ENCODE measurements around the gene KRTAP1-4. TPM values are rescaled to one million over a fixed set of nuclear protein-coding genes. Genes with fewer than 3 reads are reported as not detected.
"Not testable (repeated sequence)": the region's sequence is repeated elsewhere in the genome, so short reads cannot be mapped to it uniquely, and the experiment has no call there.

KRTAP1-4 gene
- total RNA-seq, 6 experiments from 2014 or later: not detected

DNA sequence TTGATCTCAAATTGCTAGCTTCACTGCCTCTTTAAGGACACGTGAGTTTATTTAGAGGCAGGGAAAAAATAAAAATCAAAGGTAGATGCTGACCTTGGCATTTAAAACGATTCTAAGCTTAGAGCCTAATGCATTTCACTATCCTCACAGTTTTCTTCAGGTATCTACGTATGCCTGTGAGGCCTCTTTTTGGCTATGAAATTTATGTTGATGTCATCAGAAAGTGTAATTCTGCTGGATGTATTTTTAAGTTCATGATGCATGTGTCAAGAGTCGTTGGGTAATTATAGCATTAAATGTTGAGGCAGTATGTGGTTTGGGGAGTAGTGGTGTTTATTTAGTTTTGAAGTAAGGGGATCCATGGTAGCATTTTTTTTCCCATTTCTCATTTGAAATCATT, 26.1 kb downstream of the KRTAP1-4 start:
- DNase-seq: no peak
- Histone ChIP-seq H3K4me1 (no peaks in the 10 kb centered on the region), H3K4me3 (no peak overlapping the region), H3K27me3 (no peaks in the 10 kb centered on the region), H3K36me3 (no peaks in the 10 kb centered on the region), H3K27ac (no peak overlapping the region), H3K9me3 (no peaks in the 10 kb centered on the region)
- no peak for ATAC-seq
- WGBS (ENCODE audit: insufficient coverage, low coverage, low lambda C conversion rate, missing lambda C conversion rate): 33% methylated on average over 4 of the region's 4 CpGs
- intact Hi-C loops (cut with DNase I): no loop called here
- TF ChIP-seq, protein P1, sequence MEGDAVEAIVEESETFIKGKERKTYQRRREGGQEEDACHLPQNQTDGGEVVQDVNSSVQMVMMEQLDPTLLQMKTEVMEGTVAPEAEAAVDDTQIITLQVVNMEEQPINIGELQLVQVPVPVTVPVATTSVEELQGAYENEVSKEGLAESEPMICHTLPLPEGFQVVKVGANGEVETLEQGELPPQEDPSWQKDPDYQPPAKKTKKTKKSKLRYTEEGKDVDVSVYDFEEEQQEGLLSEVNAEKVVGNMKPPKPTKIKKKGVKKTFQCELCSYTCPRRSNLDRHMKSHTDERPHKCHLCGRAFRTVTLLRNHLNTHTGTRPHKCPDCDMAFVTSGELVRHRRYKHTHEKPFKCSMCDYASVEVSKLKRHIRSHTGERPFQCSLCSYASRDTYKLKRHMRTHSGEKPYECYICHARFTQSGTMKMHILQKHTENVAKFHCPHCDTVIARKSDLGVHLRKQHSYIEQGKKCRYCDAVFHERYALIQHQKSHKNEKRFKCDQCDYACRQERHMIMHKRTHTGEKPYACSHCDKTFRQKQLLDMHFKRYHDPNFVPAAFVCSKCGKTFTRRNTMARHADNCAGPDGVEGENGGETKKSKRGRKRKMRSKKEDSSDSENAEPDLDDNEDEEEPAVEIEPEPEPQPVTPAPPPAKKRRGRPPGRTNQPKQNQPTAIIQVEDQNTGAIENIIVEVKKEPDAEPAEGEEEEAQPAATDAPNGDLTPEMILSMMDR (IDR thresholded peaks at IDR 0.05): no peak
- no peak for TF ChIP-seq POLR2A (IDR thresholded peaks at IDR 0.05)

- 35% methylated on average over 5 of the region's 5 CpGs for WGBS (ENCODE audit: insufficient coverage, low coverage, low lambda C conversion rate, missing lambda C conversion rate)
- intact Hi-C loops (cut with DNase I): no loop called here
- Histone ChIP-seq H3K36me3 (no peaks in the 10 kb centered on the region), H3K9me3 (no peaks in the 10 kb centered on the region), H3K27me3 (peaks cover 0 to 3% of the 10 kb centered on the region in 2 donors), H3K4me1 (no peaks in the 10 kb centered on the region), H3K27ac (no peak overlapping the region), H3K4me3 (no peak overlapping the region)
- TF ChIP-seq, protein P1 (IDR thresholded peaks at IDR 0.05): no peak
- TF ChIP-seq POLR2A (IDR thresholded peaks at IDR 0.05): no peak
- no peak for ATAC-seq
- no peak for DNase-seq
Observed at GRCh38 chr17:41002814-41003213, 27.2 kb downstream of the KRTAP1-4 start.

- intact Hi-C loops (cut with DNase I): no loop called here
- DNase-seq (no peak), ATAC-seq (no peak)
- TF ChIP-seq, protein P1 (IDR thresholded peaks at IDR 0.05): no peak
- TF ChIP-seq POLR2A (IDR thresholded peaks at IDR 0.05): no peak
- no peak overlapping the region for H3K4me3 ChIP-seq
- H3K4me1 ChIP-seq: no peaks in the 10 kb centered on the region
- no peaks in the 10 kb centered on the region for H3K9me3 ChIP-seq
- no peak overlapping the region for H3K27ac ChIP-seq
- H3K36me3 ChIP-seq: no peaks in the 10 kb centered on the region
- H3K27me3 ChIP-seq: peaks cover 3 to 5% of the 10 kb centered on the region in 2 donors
- WGBS (ENCODE audit: insufficient coverage, low coverage, low lambda C conversion rate, missing lambda C conversion rate): 51% methylated on average over 4 of the region's 4 CpGs
Observed at GRCh38 chr17:41001795-41002194, 28.2 kb downstream of the KRTAP1-4 start.

DNA sequence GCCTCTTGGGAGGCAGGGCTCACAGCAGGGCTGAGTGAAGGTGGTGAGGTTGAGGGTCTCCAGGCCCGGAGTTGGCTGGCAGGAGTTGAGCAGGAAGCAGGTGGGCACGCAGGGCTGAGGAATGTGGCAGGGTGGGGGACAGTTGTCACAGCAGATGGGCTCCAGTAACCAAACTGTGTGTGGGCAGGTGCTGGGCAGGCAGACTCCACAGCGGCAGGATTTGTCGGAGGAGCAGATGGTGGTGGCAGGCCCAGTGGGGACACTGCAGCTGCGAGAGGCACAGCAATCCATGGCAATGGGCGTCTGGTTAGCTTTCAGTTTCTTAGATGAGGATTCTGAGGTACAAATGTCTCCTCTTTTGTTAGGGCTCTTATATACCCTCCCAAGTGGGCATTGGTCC, 30.4 kb downstream of the KRTAP1-4 start, which contains the start of gene KRTAP3-2:
Gene KRTAP3-2, minus strand, starts transcription at position 344 of the 400 bp plus-strand sequence. Its CDS starts 53 bp downstream, at position 291.
- DNase-seq; H3K27me3 ChIP-seq; H3K4me3 ChIP-seq; intact Hi-C loops (cut with DNase I); H3K36me3 ChIP-seq; ATAC-seq; H3K4me1 ChIP-seq; H3K9me3 ChIP-seq; H3K27ac ChIP-seq: not testable (repeated sequence)
- 40% methylated on average over 1 of the region's 6 CpGs for WGBS (ENCODE audit: insufficient coverage, low coverage, low lambda C conversion rate, missing lambda C conversion rate)

GRCh38 chr17:40997361-40997760, 32.6 kb downstream of the KRTAP1-4 start:
- Histone ChIP-seq H3K4me1 (no peaks in the 10 kb centered on the region), H3K9me3 (no peaks in the 10 kb centered on the region), H3K27me3 (peaks cover 3 to 5% of the 10 kb centered on the region in 2 donors), H3K27ac (no peak overlapping the region), H3K4me3 (no peak overlapping the region), H3K36me3 (no peaks in the 10 kb centered on the region)
- intact Hi-C loops (cut with DNase I): no loop called here
- TF ChIP-seq POLR2A (IDR thresholded peaks at IDR 0.05): no peak
- TF ChIP-seq, protein P1 (IDR thresholded peaks at IDR 0.05): no peak
- no peak for ATAC-seq
- no peak for DNase-seq
- 51% methylated on average over 2 of the region's 2 CpGs for WGBS (ENCODE audit: insufficient coverage, low coverage, low lambda C conversion rate, missing lambda C conversion rate)

Measured in right lobe of liver (tissue), 6 donors.